HG03439 (cell line): Measurements from ENCODE around the gene SLC16A12.
"Not testable (repeated sequence)": the region's sequence is repeated elsewhere in the genome, so short reads cannot be mapped to it uniquely, and the experiment has no call there.

Source experiments
- ATAC-seq: cut with Tn5 transposase; IDR thresholded peaks from one replicate; pipeline ENCODE4 v1.9.1; 2021; ENCODE audit warnings: mild to moderate bottlenecking, moderate library complexity; ENCODE audit not compliant: unreplicated experiment

Gene SLC16A12

DNA sequence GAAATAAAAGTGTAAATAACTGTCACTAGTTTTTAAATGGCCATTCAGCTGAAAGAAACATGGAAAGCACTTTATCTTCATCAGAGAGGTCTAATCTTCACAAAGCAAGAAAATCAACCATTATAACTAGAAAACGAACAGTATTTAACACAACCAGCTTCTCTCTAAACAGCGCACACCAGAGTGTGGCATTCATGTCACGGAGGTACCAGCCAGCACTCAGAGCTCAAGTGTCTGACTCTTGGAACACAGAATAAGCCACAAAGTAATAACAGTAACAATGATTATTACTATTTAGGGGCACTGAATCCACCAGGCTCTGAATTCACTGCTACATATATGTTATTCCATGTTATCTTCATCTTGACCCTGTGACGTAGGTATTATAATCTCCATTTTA, 60.9 kb downstream of the SLC16A12 start:
- no peak for ATAC-seq

GRCh38 chr10:89471110-89471809, 64.1 kb downstream of the SLC16A12 start:
- no peak for ATAC-seq

DNA sequence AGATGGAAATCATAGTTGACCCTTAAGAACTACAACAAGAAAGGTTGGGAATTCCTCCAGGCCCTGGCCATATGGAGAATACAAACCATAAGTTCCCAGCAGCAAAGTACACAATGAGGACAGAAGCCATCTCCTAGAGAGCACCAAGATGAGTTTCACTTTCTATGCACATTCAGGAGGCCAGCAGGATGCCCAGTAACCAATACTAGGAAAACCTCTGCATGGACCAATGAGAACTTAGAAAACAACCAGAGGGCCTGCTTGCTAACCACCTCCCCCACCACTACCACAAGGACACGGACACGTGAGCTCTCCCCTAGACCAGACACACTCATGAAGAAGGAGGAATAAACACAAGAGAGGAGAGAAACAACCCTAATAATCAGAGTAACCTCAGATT, 64.8 kb downstream of the SLC16A12 start:
- no peak for ATAC-seq

- no peak for ATAC-seq
Observed at GRCh38 chr10:89469517-89469916, 65.9 kb downstream of the SLC16A12 start.

GRCh38 chr10:89468191-89468965, 67.0 kb downstream of the SLC16A12 start:
- no peak for ATAC-seq

DNA sequence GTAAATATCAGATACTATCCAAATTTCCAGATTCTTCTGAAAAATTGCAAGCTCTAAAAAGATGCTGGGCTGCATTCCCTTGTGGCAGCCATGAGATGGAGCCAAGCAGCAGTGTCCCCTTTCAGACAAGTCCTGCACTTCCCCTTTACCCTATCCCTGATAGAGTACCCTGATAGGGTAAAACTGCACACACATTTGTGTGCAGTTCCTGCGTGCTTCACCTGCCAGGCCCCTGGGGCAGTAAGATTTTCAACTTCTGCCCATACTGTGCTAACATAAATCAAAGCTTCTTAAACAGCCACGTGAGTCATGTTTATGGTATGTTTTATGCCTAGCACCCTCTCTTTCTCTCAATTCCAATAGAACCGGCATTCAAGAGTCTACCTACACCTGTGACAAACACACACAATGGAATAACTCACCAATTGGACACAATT, 68.8 kb downstream of the SLC16A12 start:
- no peak for ATAC-seq

DNA sequence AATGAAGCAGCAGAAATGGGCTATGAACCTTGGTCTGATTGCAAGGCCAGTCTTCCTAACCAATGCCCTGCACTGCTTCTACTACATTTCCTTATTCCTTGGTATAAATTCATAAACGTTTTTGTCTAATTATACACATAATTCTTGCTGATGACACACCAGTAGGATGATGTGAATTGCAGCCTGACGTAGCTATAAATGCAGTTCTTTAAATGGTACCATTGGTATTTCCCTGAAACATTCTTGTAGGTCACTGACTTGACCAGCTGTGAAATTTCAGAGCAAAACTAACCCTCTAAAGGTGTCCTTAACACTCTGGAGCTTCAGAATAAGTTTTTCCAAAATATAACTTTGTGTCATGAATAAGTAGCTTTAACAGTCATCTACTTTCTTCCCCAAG, 70.2 kb downstream of the SLC16A12 start:
- ATAC-seq: no peak

DNA sequence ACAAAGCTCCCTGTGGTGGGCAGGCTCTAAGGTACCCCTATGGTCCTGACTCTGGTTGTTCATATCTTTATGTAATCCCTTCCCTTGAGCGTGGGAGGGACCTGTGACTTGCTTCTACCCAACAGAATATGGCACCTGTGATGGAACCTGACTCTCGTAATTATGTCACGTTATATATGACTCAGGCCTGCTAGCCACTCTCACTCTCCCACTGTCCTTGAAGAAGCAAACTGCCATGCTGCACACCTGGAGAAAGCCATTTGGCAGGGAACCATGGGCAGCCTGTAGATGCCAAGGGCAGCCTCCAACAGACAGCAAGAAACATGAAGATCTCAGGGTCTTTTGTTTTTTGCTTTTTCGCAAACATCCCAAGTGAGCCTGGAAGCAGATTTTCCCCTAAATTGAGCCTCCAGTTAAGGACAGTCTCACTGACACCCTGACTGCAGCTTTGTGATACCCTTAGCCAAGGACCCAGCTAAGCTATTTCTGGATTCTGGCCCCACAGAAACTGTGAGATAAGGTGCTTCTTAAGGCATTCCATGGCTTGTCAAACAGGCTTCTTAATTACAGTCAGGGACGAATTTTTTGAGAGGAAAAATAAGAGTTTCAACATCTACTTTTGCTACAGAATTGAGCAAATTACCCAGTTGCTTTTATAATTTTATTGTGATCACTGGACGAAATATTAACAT, 71.4 kb downstream of the SLC16A12 start:
- ATAC-seq: no peak

- ATAC-seq: no peak
Observed at GRCh38 chr10:89458784-89459183, 76.6 kb downstream of the SLC16A12 start.

- no peak for ATAC-seq
Observed at GRCh38 chr10:89458291-89458690, 77.1 kb downstream of the SLC16A12 start.

- ATAC-seq: no peak
Observed at GRCh38 chr10:89454561-89455347, 80.6 kb downstream of the SLC16A12 start.

GRCh38 chr10:89452193-89452592, 83.2 kb downstream of the SLC16A12 start:
- ATAC-seq: no peak

DNA sequence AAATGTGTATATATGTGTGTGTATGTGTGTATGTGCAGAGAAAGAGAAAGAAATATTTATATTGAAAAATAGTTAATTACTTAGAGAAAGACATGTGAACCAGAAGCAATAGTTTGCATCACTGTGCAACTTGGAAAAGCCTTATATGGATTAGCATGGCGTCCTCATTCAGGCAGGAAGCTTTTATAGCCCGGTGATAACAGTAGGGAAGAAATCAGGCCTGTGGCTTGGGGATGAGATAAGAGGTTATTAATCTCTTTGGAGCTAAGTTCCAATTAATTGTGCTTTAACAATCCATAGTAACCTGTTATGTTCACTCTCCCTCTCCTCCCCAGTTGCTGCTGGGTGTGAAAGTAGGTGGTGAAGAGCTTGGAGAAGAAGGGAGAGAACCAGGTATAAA, 84.5 kb downstream of the SLC16A12 start:
- no peak for ATAC-seq

- not testable (repeated sequence) for ATAC-seq
Observed at GRCh38 chr10:89444819-89445218, 90.6 kb downstream of the SLC16A12 start.

GRCh38 chr10:89442289-89442688, 93.1 kb downstream of the SLC16A12 start:
- ATAC-seq: no peak

DNA sequence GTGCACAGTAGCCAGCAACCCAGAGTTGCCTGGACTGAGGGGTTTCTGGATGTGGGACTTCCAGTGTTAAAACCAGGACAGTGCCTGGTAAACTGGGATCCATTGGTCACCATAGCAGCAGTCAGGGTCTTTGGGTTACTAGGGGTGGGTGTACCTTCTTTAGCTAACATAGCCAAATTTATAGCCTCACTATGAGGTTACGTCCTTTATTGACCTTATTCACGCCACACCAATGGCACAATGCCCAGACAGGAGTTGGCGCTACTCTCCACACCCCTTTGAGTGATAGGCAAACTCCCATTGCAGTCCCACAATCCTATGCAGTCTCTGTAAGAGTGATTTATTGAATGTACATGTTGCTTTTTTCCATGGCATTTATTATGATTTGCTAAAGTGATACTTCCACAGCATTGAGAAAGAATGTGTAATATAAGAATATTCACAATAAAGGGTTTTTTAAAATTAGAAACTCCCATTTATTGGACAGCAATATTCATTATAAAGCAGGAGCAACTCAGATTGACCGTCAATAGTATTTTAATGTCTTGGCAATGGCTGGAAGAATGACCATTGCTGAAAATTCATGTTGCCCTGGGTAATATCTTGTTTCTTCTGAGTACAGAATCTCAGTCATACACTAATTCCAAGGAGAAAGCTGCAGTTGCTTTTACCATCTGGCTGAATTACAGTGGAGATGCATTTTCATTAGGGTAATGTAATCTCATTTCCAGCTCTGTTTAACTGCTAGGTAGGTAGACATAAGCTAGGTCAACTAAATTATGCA, 95.0 kb downstream of the SLC16A12 start:
- ATAC-seq: no peak

DNA sequence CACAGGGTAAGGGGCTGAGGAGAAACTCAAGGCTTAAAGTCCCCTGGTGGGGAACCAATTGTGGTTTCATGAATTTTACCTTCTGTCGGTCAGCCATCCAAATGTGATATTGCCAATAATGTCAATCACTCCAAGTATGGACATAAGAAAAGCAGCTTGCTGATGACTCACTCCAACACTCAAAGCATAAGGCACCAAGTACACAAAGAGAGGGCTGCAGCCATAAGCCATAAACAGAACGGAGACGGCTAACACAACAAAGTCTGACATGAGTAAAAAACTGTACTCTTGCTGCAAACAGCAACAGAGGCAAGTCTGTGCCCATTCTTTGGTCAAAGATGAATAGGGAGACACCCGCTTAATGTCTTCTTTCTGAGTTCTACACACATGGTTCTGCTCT, 96.9 kb downstream of the SLC16A12 start:
- ATAC-seq: no peak

DNA sequence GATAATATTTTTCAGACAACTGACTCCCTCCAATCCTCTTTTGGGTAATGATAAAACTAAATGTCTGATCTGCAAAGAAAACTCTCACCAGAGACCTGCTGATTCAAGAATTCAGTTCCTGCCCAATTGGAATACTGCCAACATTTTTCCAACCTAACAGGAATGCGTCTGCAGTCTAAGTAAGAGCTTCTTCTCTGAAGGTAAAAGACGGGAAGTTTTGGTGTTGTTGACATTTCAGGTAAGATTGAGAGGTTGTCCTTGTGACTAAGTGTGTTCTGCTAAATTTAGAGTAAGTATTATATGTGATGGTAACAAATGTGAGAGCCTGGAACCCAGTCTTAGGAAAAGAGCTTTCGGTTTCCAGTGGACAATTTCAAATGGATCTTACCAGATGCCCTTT, 103.4 kb downstream of the SLC16A12 start:
- ATAC-seq: no peak

- no peak for ATAC-seq
Observed at GRCh38 chr10:89428877-89429276, 106.5 kb downstream of the SLC16A12 start.

DNA sequence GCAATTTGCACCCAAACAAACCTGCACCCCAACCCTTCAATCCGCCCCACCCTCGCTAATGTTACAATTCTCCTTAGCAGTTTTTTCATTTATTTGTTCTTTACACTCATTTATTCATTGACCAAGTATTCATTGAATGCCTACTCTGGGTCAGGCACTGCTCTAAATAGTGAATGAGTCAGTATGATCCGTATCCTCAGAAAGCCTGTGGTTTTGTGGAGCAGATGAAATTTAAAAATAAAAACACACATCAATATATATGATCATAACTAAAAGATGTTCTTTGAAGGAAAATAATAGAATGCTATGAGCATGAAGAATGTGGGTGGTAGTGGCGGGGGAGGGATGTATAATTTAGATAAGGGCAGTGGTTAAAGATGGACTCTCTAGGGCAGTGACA, 107.8 kb downstream of the SLC16A12 start:
- no peak for ATAC-seq
